ENCODE results near the gene RAB3B.

RAB3B gene

DNA sequence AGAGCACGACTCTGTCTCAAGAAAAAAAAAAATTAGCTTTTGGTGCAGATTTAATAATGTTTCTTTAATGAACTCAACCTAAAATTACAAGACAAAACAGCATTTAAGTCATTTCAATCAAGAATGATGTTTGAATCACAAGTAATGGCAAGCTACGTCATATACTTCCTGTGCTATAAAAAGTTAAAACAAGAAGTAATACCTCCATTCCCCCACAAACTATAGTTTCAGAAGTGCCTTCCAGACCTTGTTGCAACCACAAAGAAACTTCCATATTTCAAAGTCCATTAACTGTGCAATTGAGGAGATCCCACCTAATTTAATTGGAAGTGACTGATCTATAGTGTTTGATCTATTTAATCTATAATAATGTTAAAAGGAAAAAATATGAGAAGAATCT lies 127.1 kb downstream of the RAB3B start:
- no peak for FAIRE-seq

DNA sequence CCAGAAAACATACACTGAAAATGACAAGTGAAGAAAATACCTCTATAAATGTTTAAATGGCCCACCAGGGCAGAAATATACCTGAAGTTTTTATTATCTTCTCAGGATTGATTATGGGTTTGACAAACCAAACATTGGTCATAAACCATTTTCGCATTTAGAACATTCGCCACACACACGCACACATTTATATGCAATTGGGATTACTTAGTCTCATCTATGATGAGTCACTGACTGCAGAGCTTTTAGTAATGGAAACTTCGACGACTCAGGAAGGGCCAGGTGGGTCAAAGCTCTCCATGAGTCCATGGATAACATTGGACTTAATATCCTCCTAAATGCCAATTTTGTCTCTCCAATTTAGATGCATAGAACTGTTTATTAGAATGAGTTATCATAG lies 128.8 kb downstream of the RAB3B start:
- FAIRE-seq = no peak

- FAIRE-seq = no peak
These were observed 130.8 kb downstream of the RAB3B start for GRCh38 chr1:51859735-51860134.

GRCh38 chr1:51859333-51859732 lies 131.2 kb downstream of the RAB3B start:
- no peak for FAIRE-seq

DNA sequence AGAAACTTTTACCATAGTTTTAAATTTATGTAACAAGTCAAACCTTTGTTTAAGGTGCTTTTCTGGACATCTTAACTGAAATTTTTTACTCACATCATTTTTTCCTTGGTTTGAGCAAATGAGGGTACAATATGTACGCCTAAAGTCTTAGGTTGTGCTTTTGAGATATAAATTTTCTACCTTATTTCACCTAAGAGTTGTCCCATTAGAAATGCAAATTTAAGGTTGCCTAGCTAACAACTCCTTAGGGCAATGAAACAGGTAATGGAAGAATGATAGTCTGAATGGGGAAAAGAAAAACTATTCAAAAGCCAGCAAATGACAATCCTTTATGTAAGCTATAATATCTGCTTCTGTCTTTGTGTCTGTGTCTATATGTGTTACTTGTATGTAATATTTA lies 131.6 kb downstream of the RAB3B start:
- FAIRE-seq = no peak

All from TTC549 (cell line).